Stimulated activated CD4-positive, alpha-beta T cell treated with anti-CD3 and anti-CD28 coated beads, Interleukin-2, amount 100 ng/mL, for 48 hours (primary cell): Measurements from ENCODE around the gene COPB1.

Experiments
- DNase-seq, 2 donors: peaks; one replicate each; pipeline ENCODE4 v3.0.0-alpha.2; 2020

COPB1 gene

GRCh38 chr11:14423633-14424032 is 76.0 kb downstream of the COPB1 start:
- DNase-seq, result no peak

- DNase-seq, result no peak
Observed at GRCh38 chr11:14422814-14423182, 76.8 kb downstream of the COPB1 start.

GRCh38 chr11:14422052-14422813 is 77.4 kb downstream of the COPB1 start:
- no peak for DNase-seq

GRCh38 chr11:14420223-14420622 is 79.4 kb downstream of the COPB1 start:
- DNase-seq, result no peak

GRCh38 chr11:14418801-14419417 is 80.7 kb downstream of the COPB1 start:
- no peak for DNase-seq

GRCh38 chr11:14417617-14418374 is 81.8 kb downstream of the COPB1 start:
- no peak for DNase-seq

GRCh38 chr11:14417186-14417585 is 82.4 kb downstream of the COPB1 start:
- no peak for DNase-seq

GRCh38 chr11:14414470-14415461 is 84.8 kb downstream of the COPB1 start:
- peak; percentile 33 to 46 for DNase-seq

GRCh38 chr11:14413307-14414069 is 86.1 kb downstream of the COPB1 start:
- DNase-seq, result no peak

- DNase-seq, result no peak
Observed at GRCh38 chr11:14411818-14412217, 87.8 kb downstream of the COPB1 start.

- no peak for DNase-seq
Observed at GRCh38 chr11:14409891-14410290, 89.7 kb downstream of the COPB1 start.

GRCh38 chr11:14408612-14409011 is 91.0 kb downstream of the COPB1 start:
- no peak for DNase-seq
